Left renal cortex interstitium (tissue), 4 donors: ENCODE results near the gene RBMS1. TPM values are rescaled to one million over a fixed set of nuclear protein-coding genes. Genes with fewer than 3 reads are reported as not detected.

Experiments used
- DNase-seq, 4 donors: peaks; one replicate each; pipeline ENCODE4 v3.0.0-alpha.2; 2013; ENCODE audit warnings: low read depth in 4 of 4, low spot score in 2 of 4, missing footprints in 1 of 4
- polyA plus RNA-seq, 4 donors: library from polyadenylated mRNA; unstranded; fragments of 120-200 nt; gene quantifications; one replicate each; pipeline ENCODE4 v1.2.1, GENCODE V29; 2013; ENCODE audit not compliant: insufficient read length in 4 of 4

RBMS1 gene
- 100 to 1,000 TPM; 112 to 160 (median 133) TPM for polyA plus RNA-seq

- peak in 3 of 4 donors; percentile 50 to 66 (median 56) for DNase-seq
These were observed at the start of gene RBMS1 for GRCh38 chr2:160493227-160494028. Gene RBMS1, minus strand, starts transcription at chr2:160493807. Its CDS starts 444 bp downstream, at chr2:160493363.

- DNase-seq: no peak
These were observed 48.1 kb upstream of the RBMS1 start for GRCh38 chr2:160541745-160542144.

- no peak for DNase-seq
These were observed 45.1 kb upstream of the RBMS1 start for GRCh38 chr2:160538559-160539355.

DNA sequence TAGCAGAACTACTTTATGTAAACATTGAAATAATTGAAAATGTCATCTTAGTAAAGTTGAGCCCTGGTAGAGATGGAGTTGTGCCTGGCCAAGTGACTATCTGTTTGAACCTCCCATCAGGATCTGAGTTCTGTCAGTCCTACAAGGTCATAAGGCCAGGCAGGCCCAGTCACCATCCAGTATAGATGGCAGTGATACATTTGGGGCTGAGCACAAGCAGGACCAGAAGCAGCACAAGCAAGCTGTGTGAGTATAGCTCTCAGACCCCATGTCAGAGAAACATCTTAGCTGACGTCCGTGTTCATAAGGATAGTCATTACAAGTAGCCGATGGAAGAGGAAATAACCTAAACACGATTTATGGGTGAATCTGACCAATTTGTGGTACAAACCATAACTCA, 44.5 kb upstream of the RBMS1 start:
- no peak for DNase-seq

GRCh38 chr2:160534996-160535395, 41.4 kb upstream of the RBMS1 start:
- DNase-seq: no peak

DNA sequence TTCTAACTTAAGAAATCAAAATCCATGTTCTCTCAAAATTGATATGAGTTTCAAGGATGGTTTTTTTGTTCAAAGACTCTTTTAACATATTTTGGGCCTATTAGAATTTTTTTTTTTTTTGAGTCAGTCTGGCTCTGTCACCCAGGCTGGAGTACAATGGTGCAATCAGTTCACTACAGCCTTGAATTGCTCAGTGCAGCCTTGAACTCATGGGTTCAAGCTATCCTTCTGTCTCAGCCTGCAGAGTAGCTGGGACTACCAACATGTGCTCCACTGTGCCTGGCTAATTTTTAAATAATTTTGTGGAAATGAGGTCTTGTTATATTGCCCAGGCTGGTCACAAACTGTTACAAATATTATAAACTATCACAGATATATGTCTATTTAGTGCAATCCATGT, 40.6 kb upstream of the RBMS1 start:
- DNase-seq: no peak

DNA sequence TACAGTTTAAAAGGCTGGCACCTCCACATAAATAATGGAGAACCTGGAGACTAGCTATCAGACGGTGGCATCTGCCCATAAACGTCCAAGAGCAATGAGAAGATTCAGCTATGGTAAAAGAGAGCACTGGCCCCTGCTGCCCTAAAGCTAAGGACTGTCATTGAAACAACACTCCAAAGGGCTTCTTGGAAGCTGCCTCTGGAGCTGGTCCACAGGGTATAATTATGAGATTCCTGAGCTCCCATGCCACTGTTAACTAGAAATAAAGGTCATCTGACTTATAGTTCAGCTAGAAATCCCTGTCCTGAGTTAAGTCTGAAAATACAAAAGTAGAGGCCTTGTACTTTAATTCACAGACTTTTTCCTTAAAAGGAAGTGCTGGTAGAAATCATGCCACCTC, 39.9 kb upstream of the RBMS1 start:
- no peak for DNase-seq

DNA sequence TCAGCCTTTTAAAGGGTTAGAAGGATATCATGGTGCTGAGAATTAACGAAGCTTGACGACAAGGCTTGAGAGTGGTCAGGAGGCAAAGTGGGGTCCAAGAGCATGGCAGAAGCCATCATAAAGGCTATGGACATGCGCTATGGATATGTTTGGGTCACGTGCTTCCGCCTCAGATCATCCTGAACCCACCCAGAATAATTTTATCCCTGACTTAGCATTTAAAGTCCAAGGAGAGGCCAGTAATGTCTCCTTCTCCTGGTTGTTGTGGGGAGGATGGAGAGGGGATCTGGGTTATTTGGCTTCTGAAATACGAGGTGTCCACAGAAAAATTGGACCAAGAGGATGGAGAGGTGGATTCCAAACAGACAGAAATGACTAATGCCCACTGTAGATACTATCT, 38.8 kb upstream of the RBMS1 start:
- no peak for DNase-seq

- DNase-seq: no peak
These were observed 29.5 kb upstream of the RBMS1 start for GRCh38 chr2:160522951-160523710.

- DNase-seq: no peak
These were observed 24.1 kb upstream of the RBMS1 start for GRCh38 chr2:160517731-160518130.

GRCh38 chr2:160516547-160517365, 23.1 kb upstream of the RBMS1 start:
- no peak for DNase-seq

GRCh38 chr2:160515120-160515519, 21.5 kb upstream of the RBMS1 start:
- DNase-seq: no peak

GRCh38 chr2:160513120-160513519, 19.5 kb upstream of the RBMS1 start:
- DNase-seq: no peak

- no peak for DNase-seq
These were observed 18.9 kb upstream of the RBMS1 start for GRCh38 chr2:160512491-160512890.

DNA sequence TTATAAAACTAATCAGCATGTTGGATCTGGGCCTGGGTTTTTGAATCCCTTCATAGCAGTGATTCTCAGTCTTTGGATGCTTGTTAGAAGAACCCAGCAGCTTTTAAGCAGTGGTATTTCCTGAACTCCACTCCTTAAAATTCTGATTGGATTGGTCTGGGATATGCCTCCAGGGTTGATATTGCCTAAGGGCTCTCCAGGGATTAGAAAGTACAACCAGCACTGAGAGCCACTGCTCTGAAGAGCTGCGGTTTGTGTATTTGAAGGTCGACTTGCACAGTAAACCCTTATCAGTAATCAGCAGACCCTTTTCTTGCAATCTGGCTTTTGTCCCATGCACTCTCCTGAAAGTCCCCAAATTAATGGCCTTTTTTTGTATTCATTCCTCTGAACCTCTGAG, 17.0 kb upstream of the RBMS1 start:
- DNase-seq: no peak

DNA sequence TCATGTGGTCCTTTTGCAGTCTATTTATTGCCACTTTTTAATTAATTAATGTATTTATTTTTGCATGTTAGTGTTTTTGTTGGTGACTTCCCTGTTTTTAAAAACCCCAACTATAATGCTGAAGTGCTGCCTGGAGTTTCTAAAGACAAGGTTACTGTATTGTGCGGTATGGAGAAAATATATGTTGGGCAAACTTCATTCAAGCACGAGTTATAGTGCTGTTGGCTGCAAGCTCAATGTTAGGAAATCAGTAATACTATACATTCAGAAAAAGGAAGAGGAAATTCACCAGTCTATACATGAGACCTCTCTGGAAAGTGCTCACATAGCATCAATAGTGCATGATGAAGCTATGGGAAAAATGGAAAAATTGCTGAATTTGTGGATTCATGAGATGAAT, 15.4 kb upstream of the RBMS1 start:
- DNase-seq: no peak

DNA sequence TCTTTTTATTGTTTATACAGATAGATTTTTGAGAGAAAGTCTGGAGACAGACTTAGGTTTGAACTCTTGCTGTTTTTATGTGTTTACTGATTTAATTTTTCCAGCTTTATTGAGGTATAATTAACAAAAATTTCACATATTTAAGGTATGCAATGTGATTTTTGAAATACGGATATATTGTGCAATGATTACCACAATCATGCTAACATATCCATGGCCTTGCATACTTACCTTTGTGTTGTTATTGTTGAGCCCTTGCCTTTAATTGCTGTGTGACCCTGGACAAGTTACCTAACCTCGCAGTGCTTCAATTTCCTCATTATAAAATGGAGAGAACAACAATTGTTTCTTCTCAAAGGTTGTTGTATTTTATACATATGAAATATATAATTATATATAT, 13.9 kb upstream of the RBMS1 start:
- DNase-seq: no peak

DNA sequence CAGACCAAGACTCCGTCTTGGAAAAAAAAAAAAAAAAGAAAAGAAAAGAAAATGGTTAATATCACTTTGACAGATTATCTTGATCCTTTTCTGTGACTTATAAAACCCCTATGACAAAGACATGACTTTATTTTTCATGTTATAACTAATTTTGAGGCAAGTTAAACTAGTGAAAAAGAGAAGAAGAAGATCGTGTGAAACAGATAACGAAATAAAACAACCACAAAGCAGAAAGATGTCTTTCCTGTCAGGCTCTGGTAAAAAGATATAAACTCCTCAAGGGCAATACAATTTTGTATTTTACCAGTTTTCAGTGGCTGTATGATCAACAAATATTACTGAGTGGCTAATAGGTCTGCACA, 13.4 kb upstream of the RBMS1 start:
- no peak for DNase-seq

- DNase-seq: no peak
These were observed 12.9 kb upstream of the RBMS1 start for GRCh38 chr2:160506371-160507045.

GRCh38 chr2:160505256-160505655, 11.6 kb upstream of the RBMS1 start:
- DNase-seq: no peak
